DOHH2 (cell line): Measurements from ENCODE around the gene PKNOX1.
"Not testable (repeated sequence)": the region's sequence is repeated elsewhere in the genome, so short reads cannot be mapped to it uniquely, and the experiment has no call there.

Experiments
- H3F3A ChIP-seq: fragments of 200-600 bp; sonication (generic), shearing (Covaris generic); 2 replicates; pipeline ENCODE4 v1.6.0; 2016; ENCODE audit warnings: antibody characterized with exemption, mild to moderate bottlenecking; ENCODE audit not compliant: control insufficient read depth, insufficient read depth
- H3K27ac ChIP-seq: fragments of 200-600 bp; sonication (generic); 2 replicates; pipeline ENCODE4 v1.5.1; 2014; ENCODE audit warnings: low read depth, mild to moderate bottlenecking, low read length, moderate library complexity
- H3K27me3 ChIP-seq: fragments of 200-600 bp; sonication (generic); 2 replicates; pipeline ENCODE4 v1.6.1; 2014; ENCODE audit warnings: mild to moderate bottlenecking, low read length, mixed read lengths; ENCODE audit not compliant: control insufficient read depth
- H3K36me3 ChIP-seq: fragments of 200-600 bp; sonication (generic); 2 replicates; pipeline ENCODE4 v1.6.1; 2014; ENCODE audit warnings: mild to moderate bottlenecking, low read length, moderate library complexity, mixed read lengths; ENCODE audit not compliant: control insufficient read depth
- H3K4me1 ChIP-seq: fragments of 200-600 bp; sonication (generic); 2 replicates; pipeline ENCODE4 v1.6.1; 2014; ENCODE audit warnings: mild to moderate bottlenecking, low read length, mixed read lengths; ENCODE audit not compliant: control insufficient read depth
- H3K4me2 ChIP-seq: fragments of 200-600 bp; sonication (generic); 2 replicates; pipeline ENCODE4 v1.6.0; 2014; ENCODE audit warnings: mild to moderate bottlenecking, low read length, moderate library complexity
- H3K4me3 ChIP-seq: fragments of 200-600 bp; sonication (generic); 2 replicates; pipeline ENCODE4 v1.5.1; 2014; ENCODE audit warnings: mild to moderate bottlenecking, low read length, mixed read lengths
- H3K79me2 ChIP-seq: fragments of 200-600 bp; sonication (generic); 2 replicates; pipeline ENCODE4 v1.6.1; 2014; ENCODE audit warnings: mild to moderate bottlenecking, low read length, mixed read lengths; ENCODE audit not compliant: control insufficient read depth
- H3K9me2 ChIP-seq: fragments of 200-600 bp; sonication (generic); replicated peaks from 2 replicates; pipeline ENCODE4 v1.6.1; 2014; ENCODE audit warnings: mild to moderate bottlenecking, low read length, mixed read lengths; ENCODE audit not compliant: control insufficient read depth
- H3K9me3 ChIP-seq: fragments of 200-600 bp; sonication (generic); 2 replicates; pipeline ENCODE4 v1.6.1; 2014; ENCODE audit warnings: antibody characterized with exemption, low read length, mixed read lengths; ENCODE audit not compliant: control insufficient read depth, insufficient read depth
- H4K20me1 ChIP-seq: fragments of 200-600 bp; sonication (generic); 2 replicates; pipeline ENCODE4 v1.6.0; 2014; ENCODE audit warnings: low read depth, mild to moderate bottlenecking, antibody characterized with exemption, low read length, moderate library complexity; ENCODE audit not compliant: control insufficient read depth, insufficient read depth
- EZH2phosphoT487 ChIP-seq: fragments of 200-600 bp; sonication (generic); IDR thresholded peaks from 2 replicates; pipeline ENCODE4 v1.6.1; 2017; ENCODE audit warnings: borderline replicate concordance, mild to moderate bottlenecking, antibody characterized with exemption, low read length, moderate library complexity, mixed read lengths
- TF ChIP-seq, protein P1 (sequence below): fragments of 200-600 bp; sonication (generic); IDR thresholded peaks from one replicate; pipeline ENCODE4 v1.5.1; 2014; ENCODE audit warnings: antibody characterized with exemption, mild to moderate bottlenecking, low read depth, low read length; ENCODE audit not compliant: poor library complexity, severe bottlenecking

The PKNOX1 gene

DNA sequence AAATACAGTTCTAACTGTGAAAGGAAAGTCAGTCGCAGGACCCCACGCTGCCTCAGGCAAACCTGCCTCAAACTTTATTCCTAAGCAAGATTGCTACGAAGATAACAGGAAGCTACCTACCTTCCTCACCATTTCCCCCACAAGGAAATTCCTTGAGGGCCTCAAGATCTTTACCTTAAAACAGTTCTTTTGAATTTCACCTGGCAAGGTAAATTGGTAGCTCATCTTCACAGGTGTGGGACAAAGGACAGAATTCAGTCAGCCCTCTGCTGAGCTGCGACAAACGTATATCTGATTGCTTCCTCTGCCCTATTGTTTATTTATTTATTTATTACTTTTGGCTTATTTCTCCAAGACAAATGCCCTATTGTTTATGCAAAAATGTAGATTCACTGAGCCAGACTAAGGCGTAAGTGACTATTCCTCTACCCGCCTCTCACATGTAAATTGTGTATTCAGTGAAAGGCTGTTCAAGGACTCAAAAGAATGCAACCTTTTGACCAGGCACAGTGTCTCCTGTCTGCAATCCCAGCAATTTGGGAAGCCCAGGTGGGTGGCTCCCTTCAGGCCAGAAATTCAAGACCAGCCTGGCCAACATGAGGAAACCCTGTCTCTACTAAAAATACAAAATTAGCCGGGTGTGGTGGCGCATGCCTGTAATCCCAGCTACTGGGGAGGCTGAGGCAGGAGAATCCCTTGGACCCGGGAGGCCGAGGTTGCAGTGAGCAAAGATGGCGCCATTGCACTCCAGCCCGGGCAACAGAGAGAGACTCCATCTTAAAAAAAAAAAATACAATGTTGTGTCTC lies 17.3 kb upstream of the PKNOX1 start:
- Histone ChIP-seq H3K36me3 (no peaks in the 10 kb centered on the region), H3K79me2 (no peaks in the 10 kb centered on the region), H3K27ac (no peak overlapping the region), H3K9me2 (no peaks in the 10 kb centered on the region), H3K9me3 (no peaks in the 10 kb centered on the region), H3K4me2 (no peak overlapping the region), H3K27me3 (no peaks in the 10 kb centered on the region), H4K20me1 (no peaks in the 10 kb centered on the region), H3K4me1 (no peaks in the 10 kb centered on the region), H3K4me3 (no peak overlapping the region), H3F3A (no peaks in the 10 kb centered on the region)
- no peak for TF ChIP-seq EZH2phosphoT487
- TF ChIP-seq, protein P1, sequence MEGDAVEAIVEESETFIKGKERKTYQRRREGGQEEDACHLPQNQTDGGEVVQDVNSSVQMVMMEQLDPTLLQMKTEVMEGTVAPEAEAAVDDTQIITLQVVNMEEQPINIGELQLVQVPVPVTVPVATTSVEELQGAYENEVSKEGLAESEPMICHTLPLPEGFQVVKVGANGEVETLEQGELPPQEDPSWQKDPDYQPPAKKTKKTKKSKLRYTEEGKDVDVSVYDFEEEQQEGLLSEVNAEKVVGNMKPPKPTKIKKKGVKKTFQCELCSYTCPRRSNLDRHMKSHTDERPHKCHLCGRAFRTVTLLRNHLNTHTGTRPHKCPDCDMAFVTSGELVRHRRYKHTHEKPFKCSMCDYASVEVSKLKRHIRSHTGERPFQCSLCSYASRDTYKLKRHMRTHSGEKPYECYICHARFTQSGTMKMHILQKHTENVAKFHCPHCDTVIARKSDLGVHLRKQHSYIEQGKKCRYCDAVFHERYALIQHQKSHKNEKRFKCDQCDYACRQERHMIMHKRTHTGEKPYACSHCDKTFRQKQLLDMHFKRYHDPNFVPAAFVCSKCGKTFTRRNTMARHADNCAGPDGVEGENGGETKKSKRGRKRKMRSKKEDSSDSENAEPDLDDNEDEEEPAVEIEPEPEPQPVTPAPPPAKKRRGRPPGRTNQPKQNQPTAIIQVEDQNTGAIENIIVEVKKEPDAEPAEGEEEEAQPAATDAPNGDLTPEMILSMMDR: no peak

DNA sequence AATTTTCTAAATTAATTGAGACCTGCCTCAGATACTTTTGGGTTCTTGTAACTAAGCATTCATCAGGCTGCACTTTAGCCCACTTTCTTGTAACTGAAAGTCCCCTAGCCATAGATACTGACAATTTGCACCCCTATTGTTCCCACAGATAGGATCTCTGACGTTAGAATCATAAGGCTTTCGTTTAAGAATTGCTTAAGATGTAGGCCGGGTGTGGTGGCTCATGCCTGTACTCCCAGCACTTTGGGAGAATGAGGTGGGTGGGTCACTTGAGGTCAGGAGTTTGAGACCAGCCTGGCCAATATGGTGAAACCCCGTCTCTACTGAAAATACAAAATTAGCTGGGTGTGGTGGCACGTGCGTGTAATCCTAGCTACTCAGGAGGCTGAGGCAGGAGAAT lies 16.2 kb upstream of the PKNOX1 start:
- not testable (repeated sequence) for H4K20me1 ChIP-seq, H3K4me1 ChIP-seq, H3K79me2 ChIP-seq, H3K9me3 ChIP-seq, H3K27me3 ChIP-seq, H3F3A ChIP-seq, H3K36me3 ChIP-seq, H3K4me3 ChIP-seq, H3K27ac ChIP-seq, H3K9me2 ChIP-seq, H3K4me2 ChIP-seq

DNA sequence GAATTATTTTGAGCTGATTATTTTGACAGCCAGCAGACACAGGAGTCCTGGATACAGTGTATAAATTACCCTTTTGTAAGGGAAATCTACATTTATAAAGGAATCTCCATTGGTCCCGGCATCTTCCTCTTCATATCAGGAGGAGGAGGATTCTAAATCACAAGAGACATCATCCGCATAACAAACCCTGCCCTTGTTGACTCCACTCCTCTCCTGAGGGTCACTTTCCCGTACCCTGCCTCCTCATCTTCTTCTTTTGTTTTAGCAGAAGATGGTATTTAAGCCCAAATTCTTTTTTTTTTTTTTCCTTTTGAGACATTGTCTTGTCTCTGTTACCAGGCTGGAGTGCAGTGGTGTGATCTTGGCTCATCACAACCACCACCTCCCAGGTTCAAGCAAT lies 14.6 kb upstream of the PKNOX1 start:
- no peaks in the 10 kb centered on the region for H3K9me2 ChIP-seq
- H3K27me3 ChIP-seq: no peaks in the 10 kb centered on the region
- no peaks in the 10 kb centered on the region for H3K79me2 ChIP-seq
- H3K36me3 ChIP-seq: no peaks in the 10 kb centered on the region
- H3K27ac ChIP-seq: no peak overlapping the region
- H3K4me2 ChIP-seq: no peak overlapping the region
- no peaks in the 10 kb centered on the region for H3F3A ChIP-seq
- no peaks in the 10 kb centered on the region for H3K4me1 ChIP-seq
- TF ChIP-seq EZH2phosphoT487: no peak
- TF ChIP-seq, protein P1: no peak
- no peak overlapping the region for H3K4me3 ChIP-seq
- no peaks in the 10 kb centered on the region for H4K20me1 ChIP-seq
- H3K9me3 ChIP-seq: no peaks in the 10 kb centered on the region

DNA sequence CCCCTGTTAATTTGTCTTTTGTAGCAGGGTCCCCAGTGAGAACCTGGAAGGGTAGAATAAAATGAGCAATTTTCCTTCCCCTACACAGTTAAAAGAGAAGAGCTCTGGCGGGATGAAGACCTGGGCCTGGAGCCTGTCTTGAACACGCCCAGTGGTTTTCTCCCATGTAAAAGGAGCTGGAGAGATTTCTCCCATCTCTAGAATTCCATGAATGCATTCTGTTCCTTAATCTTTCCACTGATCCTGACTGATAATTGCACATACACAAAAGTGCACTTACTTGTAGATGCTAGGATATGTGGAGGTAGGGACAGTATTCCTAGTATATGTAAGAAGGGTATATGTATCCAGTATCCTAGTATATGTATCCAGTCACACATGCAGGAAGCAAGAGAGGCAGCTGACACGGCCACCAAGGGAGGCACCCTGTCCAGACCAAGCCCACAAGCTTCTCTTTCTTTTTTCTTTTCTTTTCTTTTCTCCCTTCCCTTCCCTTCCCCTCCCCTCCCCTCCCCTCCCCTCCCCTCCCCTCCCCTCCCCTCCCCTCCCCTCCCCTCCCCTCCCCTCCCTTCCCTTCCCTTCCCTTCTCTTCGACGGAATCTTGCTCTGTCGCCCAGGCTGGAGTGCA lies 11.9 kb upstream of the PKNOX1 start:
- TF ChIP-seq EZH2phosphoT487: no peak
- Histone ChIP-seq H3K4me3 (no peak overlapping the region), H4K20me1 (no peaks in the 10 kb centered on the region), H3K9me3 (no peaks in the 10 kb centered on the region), H3K27me3 (no peaks in the 10 kb centered on the region), H3F3A (no peaks in the 10 kb centered on the region), H3K9me2 (no peaks in the 10 kb centered on the region), H3K4me2 (no peak overlapping the region), H3K36me3 (no peaks in the 10 kb centered on the region), H3K4me1 (no peaks in the 10 kb centered on the region), H3K79me2 (no peaks in the 10 kb centered on the region), H3K27ac (no peak overlapping the region)
